OCI-LY1 (cell line): ENCODE data around the gene PNKP.

ENCODE experiments used
- EZH2 ChIP-seq: fragments of 200-600 bp; sonication (generic), shearing (Covaris generic); IDR thresholded peaks from 2 replicates; pipeline ENCODE4 v1.8.0; 2017; ENCODE audit warnings: borderline replicate concordance, mixed run types, mild to moderate bottlenecking, antibody characterized with exemption, low read length, moderate library complexity, mixed read lengths
- TF ChIP-seq, protein P1 (sequence below): fragments of 200-600 bp; sonication (generic), shearing (Covaris generic); IDR thresholded peaks from 2 replicates; pipeline ENCODE4 v1.5.1; 2017; ENCODE audit warnings: mild to moderate bottlenecking, antibody characterized with exemption, low read length, moderate library complexity, mixed read lengths

DNA sequence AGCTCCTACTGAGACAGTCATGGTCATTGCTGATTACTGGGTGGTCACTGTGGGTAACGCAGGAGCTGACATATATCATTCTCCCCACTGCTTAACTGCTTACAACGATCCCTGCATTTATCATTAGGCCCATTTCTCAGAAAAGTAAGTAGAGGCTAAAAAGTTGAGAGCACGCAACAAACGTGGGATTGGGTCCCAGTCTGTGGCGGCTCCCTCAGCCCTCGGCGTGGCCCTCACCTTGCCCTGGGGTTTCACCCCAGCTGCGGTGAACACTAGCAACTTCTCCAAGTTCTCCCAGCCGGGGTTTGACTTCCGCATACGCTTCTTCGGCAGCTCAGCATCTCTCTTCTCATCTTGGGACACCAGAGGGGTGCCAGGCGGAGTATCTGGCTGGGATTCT, 2.5 kb downstream of the PNKP start:
- TF ChIP-seq, protein P1, sequence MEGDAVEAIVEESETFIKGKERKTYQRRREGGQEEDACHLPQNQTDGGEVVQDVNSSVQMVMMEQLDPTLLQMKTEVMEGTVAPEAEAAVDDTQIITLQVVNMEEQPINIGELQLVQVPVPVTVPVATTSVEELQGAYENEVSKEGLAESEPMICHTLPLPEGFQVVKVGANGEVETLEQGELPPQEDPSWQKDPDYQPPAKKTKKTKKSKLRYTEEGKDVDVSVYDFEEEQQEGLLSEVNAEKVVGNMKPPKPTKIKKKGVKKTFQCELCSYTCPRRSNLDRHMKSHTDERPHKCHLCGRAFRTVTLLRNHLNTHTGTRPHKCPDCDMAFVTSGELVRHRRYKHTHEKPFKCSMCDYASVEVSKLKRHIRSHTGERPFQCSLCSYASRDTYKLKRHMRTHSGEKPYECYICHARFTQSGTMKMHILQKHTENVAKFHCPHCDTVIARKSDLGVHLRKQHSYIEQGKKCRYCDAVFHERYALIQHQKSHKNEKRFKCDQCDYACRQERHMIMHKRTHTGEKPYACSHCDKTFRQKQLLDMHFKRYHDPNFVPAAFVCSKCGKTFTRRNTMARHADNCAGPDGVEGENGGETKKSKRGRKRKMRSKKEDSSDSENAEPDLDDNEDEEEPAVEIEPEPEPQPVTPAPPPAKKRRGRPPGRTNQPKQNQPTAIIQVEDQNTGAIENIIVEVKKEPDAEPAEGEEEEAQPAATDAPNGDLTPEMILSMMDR: no peak
- no peak for TF ChIP-seq EZH2
